Tibial nerve (tissue), 4 donors: Measurements from ENCODE around the gene ITGA3. TPM values are rescaled to one million over a fixed set of nuclear protein-coding genes. Genes with fewer than 3 reads are reported as not detected.

Source experiments
- DNase-seq, 2 donors: peaks; one replicate each; pipeline ENCODE4 v3.0.0-alpha.2; 2019; ENCODE audit warnings: low spot score in 2 of 2
- H3K27ac ChIP-seq, 4 donors: fragments of 200-600 bp; sonication (generic) in 3 of 4; one replicate each; pipeline ENCODE4 v1.5.1; 2017 to 2019; ENCODE audit warnings: mild to moderate bottlenecking in 1 of 4
- H3K27me3 ChIP-seq, 2 donors: fragments of 200-600 bp; sonication (generic) in 1 of 2; one replicate each; pipeline versions ENCODE4 v1.5.1 to v1.6.0; 2017 to 2019
- H3K36me3 ChIP-seq, 3 donors: fragments of 200-600 bp; sonication (generic); one replicate each; pipeline ENCODE4 v1.5.1; 2018 to 2019
- H3K4me1 ChIP-seq, 4 donors: fragments of 200-600 bp; sonication (generic) in 3 of 4; one replicate each; pipeline ENCODE4 v1.5.1; 2017 to 2019
- H3K4me3 ChIP-seq, 4 donors: fragments of 200-600 bp; sonication (generic) in 3 of 4; one replicate each; pipeline ENCODE4 v1.5.1; 2017 to 2019; ENCODE audit warnings: mild to moderate bottlenecking in 1 of 4, moderate library complexity in 1 of 4
- H3K9me3 ChIP-seq, 4 donors: fragments of 200-600 bp; sonication (generic) in 3 of 4; one replicate each; pipeline ENCODE4 v1.5.1; 2017 to 2019
- CTCF ChIP-seq, 5 experiments: fragments of 200-600 bp in 3 of 5; fragments of 450-650 bp in 2 of 5; sonication (generic) in 3 of 5; IDR thresholded peaks; one replicate each; pipeline ENCODE4 v1.5.1; 2016 to 2019; ENCODE audit warnings: antibody characterized with exemption in 5 of 5, mild to moderate bottlenecking in 3 of 5, moderate library complexity in 2 of 5
- EP300 ChIP-seq, 2 donors: sonication (generic); formaldehyde crosslinking; IDR thresholded peaks; one replicate each; pipeline ENCODE4 v1.6.1; 2017; ENCODE audit warnings: antibody characterized with exemption in 2 of 2, mild to moderate bottlenecking in 1 of 2
- POLR2A ChIP-seq, 2 donors: fragments of 450-650 bp; IDR thresholded peaks; one replicate each; pipeline ENCODE4 v1.6.1; 2017; ENCODE audit warnings: antibody characterized with exemption in 2 of 2, mild to moderate bottlenecking in 2 of 2, moderate library complexity in 2 of 2
- WGBS, 2 donors: methylation state at CpG; one replicate each; pipeline ENCODE4 v1.1.5; 2018; 5-methylcytosine and 5-hydroxymethylcytosine counted together
- total RNA-seq, 4 donors: library from RNA; depleted of rRNA; stranded (reverse); fragments of >200 nt; gene quantifications; one replicate each; pipeline ENCODE4 v1.1.0, GENCODE V29; 2016

The ITGA3 gene
- total RNA-seq, 4 donors from 2014 or later = 59.2 to 85.7 (median 69.1) TPM

GRCh38 chr17:50110591-50111349 is 54.9 kb downstream of the ITGA3 start:
- H3K27ac ChIP-seq = peak overlapping the region; percentile 60 to 94 (median 83)
- TF ChIP-seq POLR2A (IDR thresholded peaks at IDR 0.05) (no peak), EP300 (IDR thresholded peaks at IDR 0.05) (peak in 1 of 2 donors; percentile 17)
- WGBS, 2 donors = 74 to 82% methylated on average over 13 to 14 of the region's 19 CpGs

DNA sequence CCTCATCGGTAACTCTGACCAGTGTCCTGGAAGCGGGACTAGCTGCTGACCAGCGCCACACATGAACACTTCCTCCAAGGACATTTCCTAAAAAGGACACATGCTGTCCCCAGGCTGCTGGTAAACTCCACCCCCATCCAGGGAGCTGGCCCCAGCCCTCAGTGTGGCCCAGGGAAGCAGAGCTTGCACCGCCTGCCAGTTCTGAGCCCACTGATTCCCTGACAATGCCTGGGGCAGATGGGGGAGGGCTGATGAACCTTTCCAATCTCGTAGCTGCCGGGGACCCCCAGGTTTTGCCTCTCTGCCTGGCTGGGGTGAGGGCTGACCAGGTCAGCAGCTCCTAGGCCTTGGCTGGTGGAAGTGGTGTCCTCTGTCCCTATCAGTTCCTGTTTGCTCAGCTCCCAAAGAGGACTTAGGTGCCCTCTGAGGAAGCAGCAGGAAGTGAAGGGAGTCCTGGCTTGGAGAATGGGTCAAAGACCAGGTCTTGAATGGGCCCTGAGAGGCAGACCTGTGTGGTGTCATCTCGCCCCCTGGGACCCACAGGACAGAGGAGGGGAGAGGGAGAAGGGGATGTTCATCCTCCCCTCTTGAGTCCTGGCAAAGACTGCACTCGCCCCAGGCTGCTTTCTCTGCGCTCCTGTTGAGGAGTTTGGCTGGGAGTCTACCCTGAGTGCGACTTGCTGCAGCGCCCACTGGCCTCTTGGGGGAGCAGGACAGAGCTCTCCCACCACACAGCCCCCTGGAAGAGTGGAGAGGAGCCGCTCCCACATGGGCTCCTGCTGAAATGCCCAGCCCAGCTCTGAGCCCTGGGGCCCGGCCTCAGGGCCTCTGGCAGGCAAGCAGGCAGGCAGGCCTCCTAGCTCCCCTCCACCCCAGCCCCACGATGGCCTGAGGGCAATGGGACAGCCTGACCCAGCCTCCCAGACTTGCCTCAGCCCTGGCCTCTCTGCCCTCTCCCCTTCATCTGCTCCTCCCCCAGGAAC is 56.1 kb downstream of the ITGA3 start:
- Histone ChIP-seq H3K4me1 (peaks cover 0 to 34% (median 18%) of the 10 kb centered on the region in 4 donors), H3K4me3 (no peak overlapping the region)
- TF ChIP-seq EP300 (IDR thresholded peaks at IDR 0.05) (peak; percentile 17 to 74), CTCF (IDR thresholded peaks at IDR 0.05) (peak in 1 of 5 experiments; percentile 3), POLR2A (IDR thresholded peaks at IDR 0.05) (peak in 1 of 2 donors; percentile 28)

More at GRCh38 chr17:50110591-50111349, 54.9 kb downstream of the ITGA3 start:
- Histone ChIP-seq H3K36me3 (peaks cover 0 to 56% (median 0%) of the 10 kb centered on the region in 3 donors), H3K9me3 (no peaks in the 10 kb centered on the region), H3K27me3 (peaks cover 0 to 5% of the 10 kb centered on the region in 2 donors), H3K4me3 (no peak overlapping the region), H3K4me1 (peaks cover 0 to 32% (median 18%) of the 10 kb centered on the region in 4 donors)
- no peak for DNase-seq

DNA sequence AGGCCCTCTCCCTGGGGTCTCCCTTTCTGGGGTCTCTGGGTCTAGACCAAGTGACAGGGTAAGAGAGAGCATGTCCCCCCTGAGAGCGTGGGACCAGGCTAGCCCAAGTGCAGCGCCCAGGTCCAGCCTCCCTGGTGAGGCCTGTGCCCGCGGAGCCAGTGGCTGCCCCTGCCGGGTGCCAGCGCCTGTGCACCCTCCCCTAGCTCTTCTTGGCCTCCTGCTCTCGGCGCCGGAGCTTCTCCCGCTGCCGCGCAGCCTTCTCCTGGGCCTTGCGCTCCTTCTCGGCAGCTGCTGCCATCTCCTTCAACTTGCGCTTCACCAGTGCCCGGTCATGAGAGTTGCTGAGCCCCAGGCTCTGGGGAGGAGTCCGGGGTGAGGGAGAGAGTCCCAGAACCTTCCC is 56.8 kb downstream of the ITGA3 start:
- no peak overlapping the region for H3K4me3 ChIP-seq
- peaks cover 0 to 41% (median 25%) of the 10 kb centered on the region in 4 donors for H3K4me1 ChIP-seq
- peak overlapping the region; percentile 60 to 94 (median 83) for H3K27ac ChIP-seq
- H3K36me3 ChIP-seq = peaks cover 0 to 36% (median 0%) of the 10 kb centered on the region in 3 donors
- DNase-seq = no peak
- H3K9me3 ChIP-seq = no peaks in the 10 kb centered on the region
- peaks cover 0 to 23% of the 10 kb centered on the region in 2 donors for H3K27me3 ChIP-seq
- no peak for TF ChIP-seq POLR2A (IDR thresholded peaks at IDR 0.05)
- TF ChIP-seq CTCF (IDR thresholded peaks at IDR 0.05) = peak in 4 of 5 experiments; percentile 6 to 20 (median 12)
- no peak for TF ChIP-seq EP300 (IDR thresholded peaks at IDR 0.05)
- 53 to 63% methylated on average over 14 to 17 of the region's 17 CpGs for WGBS, 2 donors

More for the DNA sequence above, 56.1 kb downstream of the ITGA3 start:
- Histone ChIP-seq H3K9me3 (no peaks in the 10 kb centered on the region), H3K36me3 (peaks cover 0 to 44% (median 0%) of the 10 kb centered on the region in 3 donors), H3K27me3 (peaks cover 0 to 16% of the 10 kb centered on the region in 2 donors), H3K27ac (peak overlapping the region; percentile 60 to 94 (median 83))
- 44 to 57% methylated on average over 10 to 11 of the region's 14 CpGs for WGBS, 2 donors
- DNase-seq = no peak

- H3K9me3 ChIP-seq = no peaks in the 10 kb centered on the region
- peaks cover 0 to 26% (median 0%) of the 10 kb centered on the region in 3 donors for H3K36me3 ChIP-seq
- H3K27ac ChIP-seq = peak overlapping the region in 1 of 4 donors; percentile 94
- H3K4me1 ChIP-seq = peaks cover 0 to 42% (median 25%) of the 10 kb centered on the region in 4 donors
- WGBS, 2 donors = 76 to 80% methylated on average over 6 to 7 of the region's 7 CpGs
- H3K27me3 ChIP-seq = peaks cover 0 to 34% of the 10 kb centered on the region in 2 donors
- DNase-seq = no peak
- no peak overlapping the region for H3K4me3 ChIP-seq
- TF ChIP-seq POLR2A (IDR thresholded peaks at IDR 0.05) = no peak
- no peak for TF ChIP-seq EP300 (IDR thresholded peaks at IDR 0.05)
- no peak for TF ChIP-seq CTCF (IDR thresholded peaks at IDR 0.05)
Measured at GRCh38 chr17:50113624-50114320, 57.9 kb downstream of the ITGA3 start.

- TF ChIP-seq EP300 (IDR thresholded peaks at IDR 0.05) (no peak), CTCF (IDR thresholded peaks at IDR 0.05) (no peak), POLR2A (IDR thresholded peaks at IDR 0.05) (no peak)
- peaks cover 0 to 34% of the 10 kb centered on the region in 2 donors for H3K27me3 ChIP-seq
- no peak overlapping the region for H3K4me3 ChIP-seq
- H3K27ac ChIP-seq = no peak overlapping the region
- no peaks in the 10 kb centered on the region for H3K9me3 ChIP-seq
- H3K4me1 ChIP-seq = peaks cover 0 to 42% (median 25%) of the 10 kb centered on the region in 4 donors
- DNase-seq = no peak
- WGBS, 2 donors = 82 to 84% methylated on average over 3 to 4 of the region's 4 CpGs
- peaks cover 0 to 19% (median 0%) of the 10 kb centered on the region in 3 donors for H3K36me3 ChIP-seq
Measured at GRCh38 chr17:50114401-50114800, 58.5 kb downstream of the ITGA3 start.
